K562 (cell line): ENCODE measurements around the gene PAX8. TPM values are rescaled to one million over a fixed set of nuclear protein-coding genes. Genes with fewer than 3 reads are reported as not detected.
A peak's percentile ranks its signal among the peaks of the same experiment; 100 is the strongest.

ENCODE experiments used
- ATAC-seq: fragments of 200-7000 bp; cut with Tn5 transposase; 3 replicates; pipeline ENCODE4 v1.9.1; 2020; ENCODE audit warnings: moderate library complexity
- BruUV-seq: library from RNA; stranded (reverse); fragments of 400-500 nt; replicated peaks from 2 replicates; lab custom pipeline; 2021; lab: Mats Ljungman, UMichigan
- CTCF ChIA-PET: fragments of 300-600 bp; formaldehyde crosslinking; extraction: SDS; loops from one replicate; lab custom pipeline; 2021; ENCODE audit warnings: low intra/inter-chr PET ratio; lab: Yijun Ruan, JAX
- POLR2A ChIA-PET: fragments of 300-600, 350-650 bp; sonication (Branson Sonifier 250); formaldehyde crosslinking; extraction: SDS; loops from one replicate; lab custom pipeline; 2021; ENCODE audit warnings: antibody characterized with exemption, inconsistent platforms; lab: Yijun Ruan, JAX
- DNase-seq, 4 experiments: peaks; one replicate each; pipeline versions ENCODE4 v3.0.0 to v3.0.0-alpha.2; 2011 to 2018; ENCODE audit warnings: low spot score in 3 of 4, mixed read lengths in 3 of 4; ENCODE audit errors: extremely low read depth in 1 of 4
- FAIRE-seq: peaks from 2 replicates; lab custom pipeline; 2011; peaks lifted over from hg19 to GRCh38; lab: Jason Lieb, UNC
- H2AFZ ChIP-seq: 2 replicates; pipeline ENCODE4 v1.6.0; 2011; ENCODE audit warnings: low read depth, low read length, control low read depth, inconsistent platforms
- H3K27ac ChIP-seq: fragments of 200-600 bp; 3 replicates; pipeline ENCODE4 v1.8.0; 2011; ENCODE audit warnings: low read depth, mild to moderate bottlenecking, control low read depth, inconsistent platforms, low read length, moderate library complexity, mixed read lengths; ENCODE audit errors: extremely low read depth
- H3K27me3 ChIP-seq, 2 experiments: fragments of 300-600 bp in 1 of 2; 2 replicates in 1 of 2; 3 replicates in 1 of 2; pipeline versions ENCODE4 v1.6.0 to v1.8.0; 2011; ENCODE audit warnings: inconsistent platforms in 2 of 2, low read length in 2 of 2, mild to moderate bottlenecking in 1 of 2, mixed read lengths in 1 of 2, moderate library complexity in 1 of 2; ENCODE audit not compliant: control insufficient read depth in 2 of 2, insufficient read depth in 2 of 2
- H3K36me3 ChIP-seq: fragments of 300-600 bp; 3 replicates; pipeline ENCODE4 v1.8.0; 2011; ENCODE audit warnings: mild to moderate bottlenecking, low read length, inconsistent platforms; ENCODE audit not compliant: control insufficient read depth, insufficient read depth
- H3K4me1 ChIP-seq, 2 experiments: fragments of 200-600 bp in 1 of 2; replicated peaks in 1 of 2; 2 replicates in 1 of 2; 3 replicates in 1 of 2; pipeline versions ENCODE4 v1.5.1 to v1.8.0; 2011; ENCODE audit warnings: inconsistent platforms in 2 of 2, low read length in 2 of 2, mild to moderate bottlenecking in 1 of 2, mixed read lengths in 1 of 2, moderate library complexity in 1 of 2; ENCODE audit not compliant: control insufficient read depth in 2 of 2, insufficient read depth in 2 of 2
- H3K4me2 ChIP-seq: 2 replicates; pipeline ENCODE4 v1.6.1; 2011; ENCODE audit warnings: low read length, control low read depth, inconsistent platforms, mixed read lengths; ENCODE audit not compliant: insufficient read depth
- H3K4me3 ChIP-seq: fragments of 200-600 bp; sonication (generic), shearing (Covaris generic); 2 replicates; pipeline ENCODE4 v1.5.1; 2016; ENCODE audit warnings: control low read depth, inconsistent platforms
- H3K79me2 ChIP-seq: fragments of 200-600 bp; 3 replicates; pipeline ENCODE4 v1.8.0; 2011; ENCODE audit warnings: low read length, inconsistent platforms; ENCODE audit not compliant: control insufficient read depth, insufficient read depth
- H3K9ac ChIP-seq, 2 experiments: 2 replicates each; pipeline versions ENCODE4 v1.6.0 to v1.6.1; 2011; ENCODE audit warnings: low read depth in 2 of 2, low read length in 2 of 2, control low read depth in 1 of 2, inconsistent platforms in 1 of 2, mild to moderate bottlenecking in 1 of 2, mixed read lengths in 1 of 2; ENCODE audit not compliant: insufficient read depth in 1 of 2
- H3K9me1 ChIP-seq: one replicate; pipeline ENCODE4 v1.6.0; 2011; ENCODE audit warnings: inconsistent platforms, mild to moderate bottlenecking, low read length, moderate library complexity; ENCODE audit not compliant: control insufficient read depth, insufficient read depth
- H3K9me3 ChIP-seq: replicated peaks from 2 replicates; pipeline ENCODE4 v1.5.1; 2011; ENCODE audit warnings: low read depth, low read length, inconsistent platforms; ENCODE audit not compliant: control insufficient read depth, insufficient read depth
- H4K20me1 ChIP-seq: replicated peaks from 2 replicates; pipeline ENCODE4 v1.6.1; 2011; ENCODE audit warnings: low read length, inconsistent platforms, mixed read lengths; ENCODE audit not compliant: control insufficient read depth, insufficient read depth
- BACH1 ChIP-seq: fragments of 200-800 bp; sonication (Bioruptor generic); IDR thresholded peaks from 2 replicates; pipeline ENCODE4 v1.6.1; 2016; ENCODE audit warnings: missing genetic modification characterization, missing compliant biosample characterization
- ELF2 ChIP-seq: fragments of 250-450 bp; sonication (Bioruptor Pico); IDR thresholded peaks from 2 replicates; pipeline ENCODE4 v1.5.0; 2021; ENCODE audit warnings: mild to moderate bottlenecking
- EP300 ChIP-seq: IDR thresholded peaks from 2 replicates; pipeline ENCODE4 v1.6.1; 2012; ENCODE audit warnings: low read length, improper control_type of control experiment
- HIVEP1 ChIP-seq: fragments of 250-450 bp; sonication (Bioruptor Pico); IDR thresholded peaks from 2 replicates; pipeline ENCODE4 v1.4.0; 2020; ENCODE audit warnings: mild to moderate bottlenecking
- NR2C1 ChIP-seq, 2 experiments: fragments of 450-650 bp; IDR thresholded peaks; 2 replicates each; pipeline ENCODE4 v1.6.1; 2017; ENCODE audit warnings: mild to moderate bottlenecking in 2 of 2, antibody characterized with exemption in 1 of 2, inconsistent platforms in 1 of 2, missing compliant biosample characterization in 1 of 2, missing genetic modification characterization in 1 of 2
- RBM17 ChIP-seq: fragments of 200-400 bp; formaldehyde crosslinking; IDR thresholded peaks from 2 replicates; pipeline ENCODE4 v1.6.1; 2017; ENCODE audit warnings: low read depth, mild to moderate bottlenecking, low read length, borderline replicate concordance
- RCOR1 ChIP-seq, 2 experiments: IDR thresholded peaks; 2 replicates each; pipeline ENCODE4 v1.6.1; 2012; ENCODE audit warnings: low read depth in 2 of 2, low read length in 2 of 2, borderline replicate concordance in 1 of 2, improper control_type of control experiment in 1 of 2
- SOX6 ChIP-seq: fragments of 450-650 bp; IDR thresholded peaks from 2 replicates; pipeline ENCODE4 v1.6.1; 2014; ENCODE audit warnings: mild to moderate bottlenecking
- TCFL5 ChIP-seq: fragments of 250-450 bp; sonication (Bioruptor Pico); conservative IDR thresholded peaks from 2 replicates; pipeline ENCODE4 v1.6.1; 2021; ENCODE audit warnings: mild to moderate bottlenecking, moderate library complexity, matching md5 sums
- WGBS: fragments of 100-300 bp; shearing (Covaris generic); methylation state at CpG from one replicate; pipeline ENCODE4 v1.1.6; 2016; ENCODE audit warnings: low coverage, mixed read lengths; ENCODE audit not compliant: insufficient coverage; ENCODE audit errors: missing lambda C conversion rate; 5-methylcytosine and 5-hydroxymethylcytosine counted together
- in situ Hi-C: fragments of 300-500 bp; cut with MboI; formaldehyde crosslinking; loops from 4 replicates; pipeline ENCODE4 v1.15.0; 2018; ENCODE audit warnings: inconsistent platforms, mixed read lengths
- intact Hi-C: fragments of 100-400 bp; cut with micrococcal nuclease; formaldehyde crosslinking; loops from 2 replicates; pipeline ENCODE4 v1.14.2; 2022
- polyA plus RNA-seq, 8 experiments: library from polyadenylated mRNA; depleted of rRNA in 4 of 8; stranded (reverse) in 5 of 8; unstranded in 3 of 8; fragments of >200 nt; fragmentation: Nextera tagmentation in 2 of 8; fragmentation: Illumina TruSeq in 1 of 8; extraction: Ambion mirVana in 2 of 8; extraction: Trizol in 1 of 8; gene quantifications; 2 replicates each; pipeline versions ENCODE4 v1.2.1 to v1.2.3, GENCODE V29; 2011 to 2014; ENCODE audit warnings: inconsistent platforms in 1 of 8, missing spikeins in 1 of 8
- total RNA-seq, 7 experiments: library from RNA; depleted of rRNA in 6 of 7; stranded (reverse); fragments of >200 nt in 6 of 7; fragmentation: Illumina TruSeq in 2 of 7; extraction: Trizol in 2 of 7; gene quantifications; 2 replicates each; pipeline versions ENCODE4 v1.2.1 to v1.2.3, GENCODE V29; 2011 to 2021; ENCODE audit warnings: low replicate concordance in 1 of 7

The PAX8 gene
- total and polyA plus RNA-seq, 9 of the 15 experiments (the other 6 are each of a cell fraction or from before 2014, with no cell fraction given) = 0.13 to 2.1 (median 0.51) TPM

- in situ Hi-C loops = no loop called here
- H3K36me3 ChIP-seq = peaks cover 35% of the 10 kb centered on the region
- ChIA-PET CTCF (no interaction called here), POLR2A (interaction anchor here (0.7 to 1.5 kb wide), 5 partner anchors 11 to 146 kb away, joined by 3 to 4 read pairs (median 3); no protein-coding TSS in a partner anchor)
- no peak for DNase-seq
- no peak overlapping the region for H3K4me3 ChIP-seq
- peaks cover 30 to 50% of the 10 kb centered on the region in 2 experiments for H3K4me1 ChIP-seq
- intact Hi-C loops = no loop called here
- WGBS = 86% methylated on average over 6 of the region's 9 CpGs
- no peak overlapping the region for H3K27ac ChIP-seq
- TF ChIP-seq RCOR1 (IDR thresholded peaks at IDR 0.05; ENCODE audit: borderline replicate concordance in 1 of 2, low read depth in 2 of 2, low read length in 2 of 2) (no peak), TCFL5 (no peak), RBM17 (no peak), ELF2 (CRISPR knock-in tag) (no peak), BACH1 (tag) (no peak), HIVEP1 (CRISPR knock-in tag) (no peak), NR2C1 (IDR thresholded peaks at IDR 0.05) (no peak), NR2C1 (tag; IDR thresholded peaks at IDR 0.05) (no peak), EP300 (no peak), SOX6 (no peak)
- FAIRE-seq = no peak
- peak overlapping the region in 1 of 2 experiments; percentile 79; a peak in 1 of 4 replicates for H3K9ac ChIP-seq
- H2AFZ ChIP-seq = no peak overlapping the region
- BruUV-seq = no TSS peak
- no peak overlapping the region for H3K4me2 ChIP-seq
- peaks cover 26% of the 10 kb centered on the region for H3K79me2 ChIP-seq
- peaks cover 6% of the 10 kb centered on the region for H3K9me1 ChIP-seq
- no peaks in the 10 kb centered on the region for H3K27me3 ChIP-seq
- H4K20me1 ChIP-seq = peaks cover 7% of the 10 kb centered on the region; the same call in 1 of the 2 replicates
- no peaks in the 10 kb centered on the region for H3K9me3 ChIP-seq
- ATAC-seq = no peak
Measured at GRCh38 chr2:113238871-113239839, 39.6 kb downstream of the PAX8 start.
